HG03135 (cell line): ENCODE data around the gene PROX2.

Source experiments
- ATAC-seq: cut with Tn5 transposase; IDR thresholded peaks from one replicate; pipeline ENCODE4 v1.9.1; 2021; ENCODE audit warnings: mild to moderate bottlenecking, moderate library complexity; ENCODE audit not compliant: unreplicated experiment

The PROX2 gene

GRCh38 chr14:74882103-74882920 is 6.4 kb upstream of the PROX2 start:
- peak; percentile 48 for ATAC-seq

- ATAC-seq = peak; percentile 94
Measured at GRCh38 chr14:74881431-74882102, 5.6 kb upstream of the PROX2 start, which contains the start of gene DLST. DLST (plus strand) TSS chr14:74881916; CDS start chr14:74881954, 38 bp downstream.

GRCh38 chr14:74879427-74880182 is 3.7 kb upstream of the PROX2 start:
- no peak for ATAC-seq

GRCh38 chr14:74875204-74875603 is 741 bp downstream of the PROX2 start:
- no peak for ATAC-seq

GRCh38 chr14:74871819-74872218 is 4.1 kb downstream of the PROX2 start:
- ATAC-seq = no peak

GRCh38 chr14:74868739-74869138 is 7.2 kb downstream of the PROX2 start:
- no peak for ATAC-seq

GRCh38 chr14:74867673-74868072 is 8.3 kb downstream of the PROX2 start:
- no peak for ATAC-seq

- no peak for ATAC-seq
Measured at GRCh38 chr14:74866708-74867389, 9.1 kb downstream of the PROX2 start.

GRCh38 chr14:74865156-74865555 is 10.8 kb downstream of the PROX2 start:
- no peak for ATAC-seq

GRCh38 chr14:74864198-74864597 is 11.7 kb downstream of the PROX2 start:
- ATAC-seq = no peak

GRCh38 chr14:74863274-74863673 is 12.7 kb downstream of the PROX2 start:
- no peak for ATAC-seq

GRCh38 chr14:74861734-74862090 is 14.2 kb downstream of the PROX2 start:
- no peak for ATAC-seq

GRCh38 chr14:74860899-74861733 is 14.8 kb downstream of the PROX2 start:
- ATAC-seq = no peak

GRCh38 chr14:74859757-74860552 is 16.0 kb downstream of the PROX2 start:
- ATAC-seq = no peak

- no peak for ATAC-seq
Measured at GRCh38 chr14:74858022-74858421, 17.9 kb downstream of the PROX2 start.

GRCh38 chr14:74856366-74856765 is 19.6 kb downstream of the PROX2 start:
- ATAC-seq = no peak

GRCh38 chr14:74855945-74856344 is 20.0 kb downstream of the PROX2 start:
- no peak for ATAC-seq

- ATAC-seq = no peak
Measured at GRCh38 chr14:74855021-74855420, 20.9 kb downstream of the PROX2 start.

GRCh38 chr14:74853581-74853980 is 22.4 kb downstream of the PROX2 start:
- no peak for ATAC-seq
